ENCODE measurements around the gene REST. TPM values are rescaled to one million over a fixed set of nuclear protein-coding genes. Genes with fewer than 3 reads are reported as not detected.

The REST gene
- total RNA-seq, 2 donors from 2014 or later = 27.8 to 31.9 TPM

- no peaks in the 10 kb centered on the region for H3K9me3 ChIP-seq
- no peak overlapping the region for H3K4me3 ChIP-seq
- no peak overlapping the region for H3K9ac ChIP-seq (ENCODE audit: low read depth in 2 of 2, low read length in 2 of 2)
- no peak overlapping the region for H3K27ac ChIP-seq
- DNase-seq = no peak
- intact Hi-C loops (cut with DNase I) = no loop called here
- H3K4me1 ChIP-seq = no peaks in the 10 kb centered on the region
- H3K36me3 ChIP-seq = no peaks in the 10 kb centered on the region
- no peak for TF ChIP-seq CTCF (IDR thresholded peaks at IDR 0.05)
- no peaks in the 10 kb centered on the region for H3K27me3 ChIP-seq
Measured at GRCh38 chr4:56902703-56903102, 5.0 kb upstream of the REST start.

GRCh38 chr4:56905796-56906195, 1.9 kb upstream of the REST start:
- Histone ChIP-seq H3K27ac (no peak overlapping the region), H3K36me3 (no peaks in the 10 kb centered on the region), H3K9me3 (no peaks in the 10 kb centered on the region), H3K4me1 (peaks cover 8% of the 10 kb centered on the region), H3K4me3 (no peak overlapping the region), H3K9ac (ENCODE audit: low read depth in 2 of 2, low read length in 2 of 2) (no peak overlapping the region), H3K27me3 (no peaks in the 10 kb centered on the region)
- TF ChIP-seq CTCF (IDR thresholded peaks at IDR 0.05) = no peak
- DNase-seq = no peak
- intact Hi-C loops (cut with DNase I) = no loop called here

DNA sequence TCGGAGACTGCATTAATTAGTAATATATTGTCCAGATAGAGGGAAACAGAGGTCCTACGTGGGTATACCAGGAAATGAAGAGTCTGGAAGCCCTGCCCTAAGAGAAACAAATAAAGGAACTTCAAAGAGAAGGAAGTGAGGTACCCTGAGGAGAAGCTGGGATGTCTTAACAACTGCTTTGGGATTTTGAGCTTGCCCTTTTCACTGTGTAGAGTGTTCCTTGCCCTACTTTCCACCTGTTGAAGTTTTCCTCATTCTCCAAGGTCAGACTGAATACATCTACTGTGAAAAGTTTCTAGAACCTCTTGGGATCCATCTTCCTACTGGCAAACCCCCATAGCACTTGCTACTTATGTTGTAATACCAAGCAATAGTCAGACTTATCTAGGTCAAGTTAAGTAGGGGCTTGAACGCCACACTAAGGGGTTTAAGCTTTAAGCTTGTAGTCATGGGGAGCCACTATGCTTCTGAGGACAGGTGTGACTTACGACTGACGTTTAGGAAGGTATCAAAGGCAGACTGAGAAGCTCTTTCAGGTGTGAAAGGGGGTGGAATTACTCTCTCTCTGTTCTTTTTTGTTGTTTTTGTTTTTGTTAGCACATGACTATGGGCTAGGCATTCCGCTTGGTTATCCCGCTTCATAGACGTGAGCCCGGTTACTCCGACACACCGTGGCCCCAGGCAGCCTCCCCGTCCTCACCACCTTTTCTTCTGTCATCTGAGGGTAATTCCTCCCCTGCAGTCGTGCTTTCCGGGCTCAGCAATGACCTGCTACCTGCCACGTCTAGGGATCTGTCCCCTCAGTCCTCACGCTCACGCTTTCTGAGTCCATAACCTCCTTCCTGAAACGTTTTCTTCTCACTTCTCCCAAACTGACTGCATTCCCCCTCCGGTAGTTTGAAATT, 959 bp upstream of the REST start:
- no peaks in the 10 kb centered on the region for H3K36me3 ChIP-seq
- no peak for TF ChIP-seq CTCF (IDR thresholded peaks at IDR 0.05)
- no peaks in the 10 kb centered on the region for H3K27me3 ChIP-seq
- H3K27ac ChIP-seq = no peak overlapping the region
- H3K9me3 ChIP-seq = no peaks in the 10 kb centered on the region
- H3K4me3 ChIP-seq = peak overlapping the region; percentile 82
- peaks cover 8% of the 10 kb centered on the region for H3K4me1 ChIP-seq
- peak; percentile 24 for DNase-seq
- H3K9ac ChIP-seq (ENCODE audit: low read depth in 2 of 2, low read length in 2 of 2) = peak overlapping the region in 1 of 2 donors; percentile 46
- intact Hi-C loops (cut with DNase I) = no loop called here

- intact Hi-C loops (cut with DNase I) = no loop called here
- H3K27ac ChIP-seq = peak overlapping the region; percentile 89
- H3K4me3 ChIP-seq = peak overlapping the region; percentile 82
- H3K4me1 ChIP-seq = peaks cover 10% of the 10 kb centered on the region
- no peak for TF ChIP-seq CTCF (IDR thresholded peaks at IDR 0.05)
- no peaks in the 10 kb centered on the region for H3K27me3 ChIP-seq
- H3K36me3 ChIP-seq = no peaks in the 10 kb centered on the region
- H3K9ac ChIP-seq (ENCODE audit: low read depth in 2 of 2, low read length in 2 of 2) = peak overlapping the region; percentile 87 to 92
- H3K9me3 ChIP-seq = no peaks in the 10 kb centered on the region
- peak; percentile 59 for DNase-seq
Measured at GRCh38 chr4:56908206-56909085, 746 bp downstream of the REST start.

DNA sequence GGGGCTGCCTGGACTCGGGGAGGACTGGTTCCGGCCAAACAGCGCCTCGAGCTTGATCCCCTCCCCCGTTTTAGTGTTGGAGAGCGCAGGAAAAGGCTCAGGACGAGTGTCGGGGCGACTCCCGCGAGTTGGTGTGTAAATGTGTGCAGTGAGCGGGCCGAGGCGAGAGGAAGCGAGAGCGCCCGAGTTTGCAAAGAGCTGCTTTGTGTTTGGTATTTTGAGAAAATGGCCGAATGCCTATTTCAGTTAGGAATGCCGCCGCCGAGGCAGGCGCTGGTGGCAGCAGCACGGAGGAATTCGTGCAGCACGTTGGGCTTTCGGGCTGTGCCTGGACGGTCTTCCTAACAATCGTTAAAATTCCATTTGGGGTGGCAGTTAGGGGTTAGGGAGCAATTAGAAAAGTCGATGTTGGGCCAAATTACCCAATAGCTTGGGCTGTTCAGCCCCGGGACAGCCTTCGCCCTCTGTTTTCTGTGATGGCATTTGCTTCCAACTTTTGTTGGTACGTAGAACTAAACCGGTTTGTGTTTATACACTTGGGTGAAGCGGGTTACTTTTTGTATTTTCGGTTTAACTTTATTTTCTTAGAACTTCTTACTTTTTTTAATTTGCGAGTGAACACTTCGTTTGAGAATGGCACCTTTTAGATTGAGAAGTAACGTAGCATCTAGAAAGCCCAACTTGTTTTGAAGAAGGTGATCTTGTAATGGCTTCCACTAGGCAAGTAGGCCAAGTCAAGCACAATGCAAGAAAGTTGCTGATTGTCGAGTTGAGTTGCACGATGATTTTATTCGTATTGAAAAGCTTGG, 1.6 kb downstream of the REST start:
- Histone ChIP-seq H3K36me3 (no peaks in the 10 kb centered on the region), H3K27ac (peak overlapping the region; percentile 89), H3K9ac (ENCODE audit: low read depth in 2 of 2, low read length in 2 of 2) (peak overlapping the region; percentile 87 to 92), H3K4me3 (peak overlapping the region; percentile 82), H3K4me1 (peaks cover 10% of the 10 kb centered on the region), H3K27me3 (no peaks in the 10 kb centered on the region), H3K9me3 (no peaks in the 10 kb centered on the region)
- TF ChIP-seq CTCF (IDR thresholded peaks at IDR 0.05) = no peak
- no peak for DNase-seq
- intact Hi-C loops (cut with DNase I) = no loop called here
